Lower leg skin (tissue), 4 donors: ENCODE measurements around the gene GINS1. TPM values are rescaled to one million over a fixed set of nuclear protein-coding genes. Genes with fewer than 3 reads are reported as not detected.

Source experiments
- DNase-seq, 2 donors: peaks; one replicate each; pipeline ENCODE4 v3.0.0-alpha.2; 2019; ENCODE audit warnings: low spot score in 2 of 2
- H3K4me3 ChIP-seq: fragments of 200-600 bp; sonication (generic); 2 replicates; pipeline ENCODE4 v1.5.1; 2017; ENCODE audit warnings: mild to moderate bottlenecking, low read depth; ENCODE audit not compliant: poor library complexity, severe bottlenecking
- POLR2A ChIP-seq, 2 donors: fragments of 450-650 bp; IDR thresholded peaks; one replicate each; pipeline ENCODE4 v1.6.1; 2016 to 2017; ENCODE audit warnings: antibody characterized with exemption in 2 of 2, mild to moderate bottlenecking in 1 of 2, moderate library complexity in 1 of 2
- WGBS, 2 donors: methylation state at CpG; one replicate each; pipeline ENCODE4 v1.1.5; 2018; 5-methylcytosine and 5-hydroxymethylcytosine counted together
- intact Hi-C: fragments of 100-400 bp; cut with DNase I; formaldehyde crosslinking; loops from one replicate; pipeline ENCODE4 v1.15.0; 2023; ENCODE audit warnings: low total_unique reads
- total RNA-seq, 4 donors: library from RNA; depleted of rRNA; stranded (reverse); fragments of >200 nt; gene quantifications; one replicate each; pipeline ENCODE4 v1.1.0, GENCODE V29; 2016
- TF ChIP-seq, protein P1 (sequence below), 3 donors: fragments of 450-650 bp; IDR thresholded peaks; one replicate each; pipeline ENCODE4 v1.5.1; 2016; ENCODE audit warnings: antibody characterized with exemption in 3 of 3, mild to moderate bottlenecking in 3 of 3, moderate library complexity in 2 of 3

The GINS1 gene
- total RNA-seq, 4 donors from 2014 or later = 0.63 to 2.8 (median 1.4) TPM

DNA sequence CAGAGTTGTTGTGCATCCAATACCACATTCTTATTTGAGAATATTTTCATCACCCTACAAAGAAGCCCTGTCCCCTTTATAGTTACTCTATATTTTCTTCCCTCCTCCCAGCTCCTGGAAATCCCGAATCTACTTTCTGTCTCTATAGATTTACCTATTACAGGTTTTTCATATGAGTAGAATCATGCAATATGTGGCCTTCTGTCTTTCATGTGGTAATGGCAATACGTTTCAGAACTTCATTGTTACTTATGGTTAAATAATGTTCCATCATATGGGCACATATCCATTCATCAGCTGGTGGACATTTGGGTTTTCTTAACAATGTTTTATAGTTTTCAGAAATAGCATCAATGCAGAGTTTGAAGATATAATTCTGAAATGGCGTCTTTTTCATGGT is 17.1 kb downstream of the GINS1 start:
- 93 to 96% methylated on average over 3 of the region's 3 CpGs for WGBS, 2 donors
- H3K4me3 ChIP-seq = no peak overlapping the region
- intact Hi-C loops = no loop called here
- no peak for DNase-seq
- TF ChIP-seq POLR2A (IDR thresholded peaks at IDR 0.05) = no peak
- TF ChIP-seq, protein P1, sequence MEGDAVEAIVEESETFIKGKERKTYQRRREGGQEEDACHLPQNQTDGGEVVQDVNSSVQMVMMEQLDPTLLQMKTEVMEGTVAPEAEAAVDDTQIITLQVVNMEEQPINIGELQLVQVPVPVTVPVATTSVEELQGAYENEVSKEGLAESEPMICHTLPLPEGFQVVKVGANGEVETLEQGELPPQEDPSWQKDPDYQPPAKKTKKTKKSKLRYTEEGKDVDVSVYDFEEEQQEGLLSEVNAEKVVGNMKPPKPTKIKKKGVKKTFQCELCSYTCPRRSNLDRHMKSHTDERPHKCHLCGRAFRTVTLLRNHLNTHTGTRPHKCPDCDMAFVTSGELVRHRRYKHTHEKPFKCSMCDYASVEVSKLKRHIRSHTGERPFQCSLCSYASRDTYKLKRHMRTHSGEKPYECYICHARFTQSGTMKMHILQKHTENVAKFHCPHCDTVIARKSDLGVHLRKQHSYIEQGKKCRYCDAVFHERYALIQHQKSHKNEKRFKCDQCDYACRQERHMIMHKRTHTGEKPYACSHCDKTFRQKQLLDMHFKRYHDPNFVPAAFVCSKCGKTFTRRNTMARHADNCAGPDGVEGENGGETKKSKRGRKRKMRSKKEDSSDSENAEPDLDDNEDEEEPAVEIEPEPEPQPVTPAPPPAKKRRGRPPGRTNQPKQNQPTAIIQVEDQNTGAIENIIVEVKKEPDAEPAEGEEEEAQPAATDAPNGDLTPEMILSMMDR (IDR thresholded peaks at IDR 0.05) = no peak

DNA sequence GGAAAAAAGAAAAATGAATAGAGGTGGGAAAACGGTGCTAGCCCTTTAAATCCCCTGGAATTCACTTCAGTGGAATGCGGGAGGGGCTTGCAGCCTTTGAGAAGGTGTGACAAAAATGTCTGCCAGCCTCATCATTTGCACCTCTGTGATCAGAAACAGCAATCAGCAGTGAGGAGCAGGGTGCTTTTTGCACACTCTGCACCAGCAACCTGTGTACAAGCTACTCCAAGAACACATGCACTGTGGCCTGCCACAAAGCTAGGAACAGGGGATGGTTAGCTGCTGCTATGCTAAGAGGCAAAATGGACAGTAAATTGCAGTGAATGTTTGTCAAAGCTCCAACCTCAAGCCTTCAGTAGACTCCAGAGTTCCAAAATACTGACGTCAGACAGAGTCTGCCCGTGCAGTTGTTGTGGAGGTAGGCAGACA is 29.7 kb downstream of the GINS1 start:
- 40 to 50% methylated on average over 4 of the region's 4 CpGs for WGBS, 2 donors
- intact Hi-C loops = no loop called here

DNA sequence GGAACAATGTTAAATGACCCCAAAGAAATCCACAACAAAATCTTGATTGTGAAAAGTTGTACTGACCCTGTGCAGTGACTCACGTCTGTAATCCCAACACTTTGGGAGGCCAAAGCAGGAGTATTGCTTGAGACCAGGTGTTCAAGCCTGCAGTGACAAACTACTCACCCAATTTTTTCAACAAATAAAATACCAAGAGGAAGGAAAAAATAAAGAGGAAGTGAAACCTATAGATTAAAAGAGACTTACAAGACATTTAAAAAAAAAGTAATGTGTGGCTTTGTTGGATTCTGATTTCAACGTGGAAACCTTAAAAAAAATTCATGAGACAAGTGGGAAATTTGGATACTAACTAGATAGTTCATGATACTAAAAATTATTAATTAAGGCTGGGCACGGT is 31.9 kb downstream of the GINS1 start:
- intact Hi-C loops = no loop called here
- no peak for DNase-seq
- H3K4me3 ChIP-seq = no peak overlapping the region
- WGBS, 2 donors = 83 to 90% methylated on average over 3 of the region's 3 CpGs
- TF ChIP-seq POLR2A (IDR thresholded peaks at IDR 0.05) = no peak
- TF ChIP-seq, protein P1 (IDR thresholded peaks at IDR 0.05) = no peak

More for the DNA sequence above, 29.7 kb downstream of the GINS1 start:
- H3K4me3 ChIP-seq = no peak overlapping the region
- DNase-seq = no peak
- TF ChIP-seq POLR2A (IDR thresholded peaks at IDR 0.05) = no peak
- TF ChIP-seq, protein P1 (IDR thresholded peaks at IDR 0.05) = no peak

DNA sequence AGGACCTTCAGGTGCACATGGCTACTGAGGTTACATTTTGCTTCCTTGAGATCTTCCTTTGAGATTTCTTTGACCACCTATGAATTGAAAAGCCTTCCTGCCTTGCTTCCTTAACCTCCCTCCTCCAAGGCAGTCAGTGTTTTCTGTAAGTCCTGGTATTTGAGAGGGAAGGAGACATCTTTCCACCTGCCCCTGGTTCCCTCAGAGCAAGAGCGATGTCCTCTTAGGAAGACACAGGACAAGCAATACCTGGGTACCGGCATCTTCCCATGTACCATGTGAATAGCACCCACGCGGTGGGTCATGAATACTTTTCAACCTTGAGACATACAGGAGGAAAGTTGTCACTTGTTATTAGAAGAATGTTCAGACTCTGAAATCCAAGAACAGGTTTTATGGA is 37.1 kb downstream of the GINS1 start:
- 98 to 100% methylated on average over 4 of the region's 4 CpGs for WGBS, 2 donors
- intact Hi-C loops = no loop called here

DNA sequence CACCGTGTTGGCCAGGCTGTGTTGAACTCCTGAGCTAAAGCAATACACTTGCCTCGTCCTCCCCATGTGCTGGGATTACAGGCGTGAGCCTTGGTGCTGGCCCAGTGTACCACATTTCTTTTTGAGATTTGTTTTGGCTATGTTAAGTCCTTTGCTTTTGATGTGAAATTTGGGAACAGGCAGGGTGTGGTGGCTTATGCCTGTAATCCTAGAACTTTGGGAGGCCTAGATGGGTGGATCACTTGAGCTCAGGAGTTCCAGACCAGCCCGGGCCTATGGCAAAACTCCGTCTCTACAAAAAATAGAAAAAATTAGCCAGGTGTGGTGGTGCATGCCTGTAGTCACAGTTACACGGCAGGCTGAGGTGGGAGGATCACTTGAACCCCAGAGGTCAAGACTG is 40.2 kb downstream of the GINS1 start:
- H3K4me3 ChIP-seq = no peak overlapping the region
- DNase-seq = no peak
- 80 to 81% methylated on average over 6 of the region's 6 CpGs for WGBS, 2 donors
- TF ChIP-seq POLR2A (IDR thresholded peaks at IDR 0.05) = no peak
- TF ChIP-seq, protein P1 (IDR thresholded peaks at IDR 0.05) = no peak
- intact Hi-C loops = no loop called here

More for the DNA sequence above, 37.1 kb downstream of the GINS1 start:
- TF ChIP-seq POLR2A (IDR thresholded peaks at IDR 0.05) = no peak
- TF ChIP-seq, protein P1 (IDR thresholded peaks at IDR 0.05) = no peak
- DNase-seq = no peak
- H3K4me3 ChIP-seq = no peak overlapping the region

DNA sequence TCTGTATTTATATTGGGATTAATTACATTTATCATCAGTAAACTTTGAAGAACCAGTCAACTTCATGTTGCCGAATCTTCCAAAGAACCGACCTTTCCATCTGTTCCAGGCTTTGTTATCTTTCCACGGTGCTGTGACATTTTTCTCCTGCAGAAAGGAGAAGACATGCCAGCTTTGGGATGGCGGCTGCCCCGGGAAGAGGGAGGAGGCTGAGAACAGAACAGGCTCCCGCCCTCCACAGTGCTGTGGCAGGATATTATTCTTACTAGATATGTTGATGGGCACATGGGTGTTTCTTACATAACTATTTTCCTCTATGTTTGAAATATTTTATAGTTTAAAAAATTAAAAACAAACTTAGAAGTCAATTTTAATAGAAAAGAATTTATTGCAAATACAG is 44.9 kb downstream of the GINS1 start:
- DNase-seq = no peak
- no peak overlapping the region for H3K4me3 ChIP-seq
- 81 to 84% methylated on average over 6 of the region's 6 CpGs for whole genome bisulfite sequencing, 2 donors
- TF ChIP-seq, protein P1 (IDR thresholded peaks at IDR 0.05) = no peak
- no peak for TF ChIP-seq POLR2A (IDR thresholded peaks at IDR 0.05)
- intact Hi-C loops = no loop called here
